ENCODE results near the gene C10orf90.

Gene C10orf90

DNA sequence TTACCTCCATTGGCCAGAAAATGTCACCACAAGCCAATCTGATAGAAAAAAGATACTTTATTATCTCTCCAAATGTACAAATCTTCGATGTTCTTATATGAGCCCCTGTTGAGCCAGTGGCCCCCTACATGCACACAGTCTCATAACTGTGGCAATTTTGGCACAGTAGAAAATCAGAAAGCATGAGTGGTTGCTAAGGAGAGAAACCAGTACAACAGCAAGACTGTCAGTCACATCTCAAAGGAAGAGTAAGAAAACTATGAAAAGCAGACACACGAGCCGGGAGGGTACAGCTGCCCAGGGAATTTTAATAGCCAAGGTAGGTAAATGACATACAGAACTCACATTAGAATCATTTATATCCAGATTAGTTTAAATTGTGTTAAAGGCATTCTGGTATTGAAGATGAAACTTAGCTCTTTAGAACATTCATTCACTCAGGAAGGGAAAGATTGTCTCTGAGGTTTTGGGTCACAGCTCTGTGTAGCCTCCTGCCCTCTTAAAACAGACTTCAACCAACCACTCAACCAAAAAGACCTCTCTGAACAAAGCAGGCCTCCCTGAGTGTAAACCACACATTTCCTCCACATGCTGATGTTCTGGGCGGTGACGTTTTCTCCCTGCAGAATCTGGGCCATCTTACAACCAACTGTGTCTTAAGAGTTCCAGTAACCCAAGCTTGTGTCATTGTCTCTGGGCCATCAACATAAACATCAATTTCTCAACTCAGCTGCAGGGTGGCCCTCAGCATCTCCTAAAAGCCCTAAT is 201.4 kb downstream of the C10orf90 start:
- Histone ChIP-seq H3K9me3 (ENCODE audit: control insufficient read depth, low read depth, low read length) (no peaks in the 10 kb centered on the region), H3K27me3 (ENCODE audit: control insufficient read depth, insufficient read depth, low read length) (no peaks in the 10 kb centered on the region), H3K36me3 (ENCODE audit: control insufficient read depth, low read depth, low read length) (no peaks in the 10 kb centered on the region), H3K4me3 (ENCODE audit: low read length) (no peak overlapping the region), H3K9ac (ENCODE audit: low read length) (no peak overlapping the region), H3K27ac (ENCODE audit: low read length) (no peak overlapping the region), H3K4me1 (ENCODE audit: control insufficient read depth, low read depth, low read length) (no peaks in the 10 kb centered on the region)

DNA sequence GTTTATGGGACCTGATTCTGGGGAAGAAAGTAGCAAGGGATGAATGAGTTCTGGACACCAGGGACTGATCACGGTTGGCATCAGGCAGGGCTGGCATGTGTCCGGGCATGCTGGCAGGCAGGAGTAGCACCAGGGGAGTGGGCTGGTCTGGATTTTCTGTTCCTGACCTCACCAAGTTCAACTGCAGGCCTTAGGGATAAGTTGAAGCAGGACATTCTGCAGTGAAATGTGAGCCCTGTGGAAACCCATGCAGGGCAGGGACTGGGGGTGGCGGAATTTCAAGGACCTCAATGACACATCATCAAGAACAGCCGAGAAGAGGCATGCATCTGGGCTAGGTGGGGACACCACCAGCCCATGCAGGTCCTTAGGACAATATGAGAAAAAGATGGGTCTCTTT is 202.0 kb downstream of the C10orf90 start:
- no peak overlapping the region for H3K4me3 ChIP-seq (ENCODE audit: low read length)
- H3K36me3 ChIP-seq (ENCODE audit: control insufficient read depth, low read depth, low read length), result no peaks in the 10 kb centered on the region
- H3K27me3 ChIP-seq (ENCODE audit: control insufficient read depth, insufficient read depth, low read length), result no peaks in the 10 kb centered on the region
- no peak overlapping the region for H3K27ac ChIP-seq (ENCODE audit: low read length)
- H3K4me1 ChIP-seq (ENCODE audit: control insufficient read depth, low read depth, low read length), result no peaks in the 10 kb centered on the region
- no peak overlapping the region for H3K9ac ChIP-seq (ENCODE audit: low read length)
- no peaks in the 10 kb centered on the region for H3K9me3 ChIP-seq (ENCODE audit: control insufficient read depth, low read depth, low read length)

DNA sequence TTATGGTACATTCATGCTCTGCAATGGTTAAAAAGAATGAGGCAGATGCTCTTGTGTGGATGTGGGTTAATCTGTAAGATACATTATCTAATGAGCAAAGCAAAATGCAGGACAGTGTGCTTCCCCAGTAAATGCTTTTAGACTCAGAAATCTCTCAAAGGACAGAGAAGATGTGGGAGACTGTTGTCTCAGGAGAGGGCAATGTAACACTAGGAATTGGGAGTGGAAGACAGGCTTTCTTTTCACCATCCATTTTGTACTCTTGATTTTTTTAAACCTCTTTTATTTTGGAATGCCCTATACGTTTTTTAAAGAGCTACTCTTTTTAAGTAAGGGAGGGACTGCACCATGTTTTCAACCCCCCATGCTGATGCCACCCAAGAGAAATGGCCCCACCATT is 204.7 kb downstream of the C10orf90 start:
- Histone ChIP-seq H3K27me3 (ENCODE audit: control insufficient read depth, insufficient read depth, low read length) (no peaks in the 10 kb centered on the region), H3K4me3 (ENCODE audit: low read length) (no peak overlapping the region), H3K9ac (ENCODE audit: low read length) (no peak overlapping the region), H3K36me3 (ENCODE audit: control insufficient read depth, low read depth, low read length) (no peaks in the 10 kb centered on the region), H3K4me1 (ENCODE audit: control insufficient read depth, low read depth, low read length) (no peaks in the 10 kb centered on the region), H3K27ac (ENCODE audit: low read length) (no peak overlapping the region), H3K9me3 (ENCODE audit: control insufficient read depth, low read depth, low read length) (no peaks in the 10 kb centered on the region)

DNA sequence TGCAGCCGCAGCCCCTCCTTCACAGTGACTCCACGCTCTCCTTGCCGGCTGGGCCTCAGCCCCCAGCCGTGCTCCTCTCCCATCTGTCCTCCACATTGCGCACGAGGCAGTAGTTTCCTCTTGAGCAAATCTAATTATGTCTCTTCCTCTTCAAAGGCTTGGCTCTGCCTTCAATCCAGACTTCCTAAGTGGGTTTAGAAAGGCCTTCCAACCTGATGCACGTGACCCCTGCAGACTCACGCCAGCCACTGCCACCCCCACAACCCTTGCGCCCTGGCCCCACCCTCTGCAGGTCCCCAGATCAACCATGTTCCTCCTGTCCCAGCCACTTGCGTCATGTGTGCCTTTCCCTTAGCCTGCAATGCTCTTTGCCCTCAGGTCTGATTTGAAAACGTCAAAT is 207.2 kb downstream of the C10orf90 start:
- no peaks in the 10 kb centered on the region for H3K9me3 ChIP-seq (ENCODE audit: control insufficient read depth, low read depth, low read length)

DNA sequence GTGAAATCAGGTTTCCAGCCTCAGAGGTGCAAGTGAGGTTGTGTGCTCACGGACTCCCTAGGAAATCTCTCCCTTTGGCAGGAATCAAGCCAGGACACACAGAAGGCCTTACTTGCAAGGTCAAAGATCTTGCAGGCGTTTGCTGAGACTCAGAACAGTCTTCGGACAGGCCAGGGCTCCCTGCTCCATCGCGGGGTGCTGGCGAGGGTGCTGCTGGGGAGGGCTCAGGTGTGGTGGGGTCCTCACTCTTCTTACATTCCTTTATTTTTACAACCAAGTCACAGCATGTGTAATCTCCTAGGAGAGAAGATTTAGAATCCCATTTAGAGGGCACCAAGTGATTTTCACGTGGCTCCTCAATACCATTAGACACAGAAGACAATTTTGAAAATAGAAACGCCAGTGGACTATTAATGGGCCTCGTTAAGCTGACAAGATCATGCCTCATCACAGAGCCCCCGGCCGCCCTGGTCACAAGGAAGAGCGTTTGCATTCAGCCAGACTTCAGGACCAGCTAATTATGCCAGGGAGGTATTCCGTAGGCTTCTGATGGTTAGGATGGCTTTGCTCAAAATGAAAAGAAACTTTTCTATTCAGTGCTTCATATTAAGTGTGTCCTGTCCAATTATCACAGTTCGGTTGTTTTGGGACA is 209.1 kb downstream of the C10orf90 start:
- Histone ChIP-seq H3K27ac (ENCODE audit: low read length) (no peak overlapping the region), H3K4me3 (ENCODE audit: low read length) (no peak overlapping the region), H3K4me1 (ENCODE audit: control insufficient read depth, low read depth, low read length) (no peaks in the 10 kb centered on the region), H3K27me3 (ENCODE audit: control insufficient read depth, insufficient read depth, low read length) (no peaks in the 10 kb centered on the region), H3K36me3 (ENCODE audit: control insufficient read depth, low read depth, low read length) (no peaks in the 10 kb centered on the region), H3K9ac (ENCODE audit: low read length) (no peak overlapping the region), H3K9me3 (ENCODE audit: control insufficient read depth, low read depth, low read length) (no peaks in the 10 kb centered on the region)

More for the DNA sequence above, 207.2 kb downstream of the C10orf90 start:
- H3K9ac ChIP-seq (ENCODE audit: low read length), result no peak overlapping the region
- no peak overlapping the region for H3K27ac ChIP-seq (ENCODE audit: low read length)
- no peak overlapping the region for H3K4me3 ChIP-seq (ENCODE audit: low read length)
- no peaks in the 10 kb centered on the region for H3K4me1 ChIP-seq (ENCODE audit: control insufficient read depth, low read depth, low read length)
- no peaks in the 10 kb centered on the region for H3K36me3 ChIP-seq (ENCODE audit: control insufficient read depth, low read depth, low read length)
- no peaks in the 10 kb centered on the region for H3K27me3 ChIP-seq (ENCODE audit: control insufficient read depth, insufficient read depth, low read length)

DNA sequence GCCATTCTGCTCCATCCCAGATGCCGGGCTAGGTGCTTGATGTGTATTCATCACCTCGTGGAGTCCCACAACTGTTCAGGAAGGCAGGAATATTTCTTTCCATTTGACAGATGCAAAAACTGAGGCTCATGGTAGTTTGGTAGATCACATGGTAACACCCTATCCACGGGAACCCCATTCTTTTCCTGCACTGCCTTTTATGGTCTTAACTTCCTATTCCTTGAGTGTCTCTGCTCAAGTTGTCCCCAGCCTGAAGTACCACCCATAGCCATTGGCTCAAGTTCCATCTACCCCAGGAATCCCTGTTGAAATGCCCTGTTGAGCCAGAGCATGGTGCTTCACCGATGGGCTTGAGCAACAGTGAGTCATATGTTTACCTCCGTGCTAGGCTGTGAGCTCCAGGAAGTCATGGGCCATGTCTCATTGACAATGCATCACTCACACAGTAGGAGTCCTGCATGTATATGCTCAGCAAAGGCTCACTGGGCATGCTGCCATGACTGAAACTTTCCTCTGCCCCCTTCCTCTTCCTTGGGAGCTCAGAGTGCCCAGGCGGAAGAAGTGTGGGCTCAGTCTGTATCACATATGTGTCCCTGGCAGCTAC is 210.5 kb downstream of the C10orf90 start:
- Histone ChIP-seq H3K9ac (ENCODE audit: low read length) (no peak overlapping the region), H3K9me3 (ENCODE audit: control insufficient read depth, low read depth, low read length) (no peaks in the 10 kb centered on the region), H3K4me1 (ENCODE audit: control insufficient read depth, low read depth, low read length) (no peaks in the 10 kb centered on the region), H3K4me3 (ENCODE audit: low read length) (no peak overlapping the region), H3K27ac (ENCODE audit: low read length) (no peak overlapping the region), H3K27me3 (ENCODE audit: control insufficient read depth, insufficient read depth, low read length) (no peaks in the 10 kb centered on the region), H3K36me3 (ENCODE audit: control insufficient read depth, low read depth, low read length) (no peaks in the 10 kb centered on the region)

DNA sequence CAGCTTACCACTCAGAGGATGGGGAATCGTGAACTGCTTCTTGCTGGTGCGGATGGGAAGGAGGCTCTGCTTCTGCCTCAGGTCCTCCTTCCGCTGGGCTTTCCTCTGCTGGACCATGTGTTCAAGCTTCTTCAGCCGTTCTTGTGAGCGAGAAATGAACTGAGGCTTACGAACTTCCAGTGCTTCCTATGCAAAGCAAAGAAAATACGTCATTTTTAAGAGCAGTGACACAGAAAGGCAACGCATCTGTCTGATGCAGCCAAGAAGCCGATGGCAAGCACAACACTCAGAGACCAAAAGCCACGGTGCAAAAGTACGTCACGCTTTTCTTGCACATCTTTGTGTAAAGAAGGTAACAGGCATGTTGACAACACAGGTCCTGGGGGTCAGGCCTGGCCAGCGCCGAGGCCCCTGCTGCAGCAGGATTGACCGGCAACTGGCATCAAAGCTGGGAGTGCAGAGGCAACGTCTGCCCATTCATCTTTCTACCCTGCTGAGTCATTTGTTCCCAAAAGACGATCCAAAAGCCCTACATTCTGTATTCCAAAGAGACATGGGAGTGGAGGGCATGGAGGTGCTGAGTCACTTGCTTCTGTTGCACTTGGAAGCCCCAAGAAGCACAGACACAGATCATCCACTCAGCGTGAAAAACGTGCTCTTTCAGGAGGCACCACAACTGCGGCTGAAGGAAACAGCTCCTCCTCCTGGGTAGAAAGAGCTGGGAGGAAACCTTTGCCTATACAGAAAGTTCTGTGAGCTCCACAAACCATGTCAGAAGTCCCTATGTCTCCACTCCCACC is 211.3 kb downstream of the C10orf90 start:
- H3K36me3 ChIP-seq (ENCODE audit: control insufficient read depth, low read depth, low read length), result no peaks in the 10 kb centered on the region
- no peaks in the 10 kb centered on the region for H3K27me3 ChIP-seq (ENCODE audit: control insufficient read depth, insufficient read depth, low read length)
- no peaks in the 10 kb centered on the region for H3K9me3 ChIP-seq (ENCODE audit: control insufficient read depth, low read depth, low read length)
- no peak overlapping the region for H3K4me3 ChIP-seq (ENCODE audit: low read length)
- no peak overlapping the region for H3K27ac ChIP-seq (ENCODE audit: low read length)
- H3K9ac ChIP-seq (ENCODE audit: low read length), result no peak overlapping the region
- no peaks in the 10 kb centered on the region for H3K4me1 ChIP-seq (ENCODE audit: control insufficient read depth, low read depth, low read length)

DNA sequence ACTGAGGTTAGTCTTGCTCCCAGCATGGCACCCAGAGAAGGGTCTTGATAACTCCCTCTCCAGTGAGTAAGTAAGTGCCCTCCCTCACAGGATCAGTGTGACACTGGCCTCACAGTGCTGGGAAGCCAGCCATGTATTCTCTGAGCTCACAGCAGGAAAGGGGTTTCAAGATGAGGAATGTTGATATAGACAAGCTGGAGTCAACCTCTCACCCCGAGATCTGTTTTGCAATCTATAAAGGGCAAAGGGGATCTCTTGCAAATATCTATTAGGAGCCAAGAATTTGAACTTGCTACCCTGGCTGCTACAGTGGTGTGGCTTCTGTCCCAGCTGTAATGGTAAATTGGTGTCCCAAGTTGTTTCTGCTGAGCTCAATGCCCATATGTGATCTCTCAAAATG is 212.0 kb downstream of the C10orf90 start:
- Histone ChIP-seq H3K27ac (ENCODE audit: low read length) (no peak overlapping the region), H3K4me3 (ENCODE audit: low read length) (no peak overlapping the region), H3K4me1 (ENCODE audit: control insufficient read depth, low read depth, low read length) (no peaks in the 10 kb centered on the region), H3K27me3 (ENCODE audit: control insufficient read depth, insufficient read depth, low read length) (no peaks in the 10 kb centered on the region), H3K9me3 (ENCODE audit: control insufficient read depth, low read depth, low read length) (no peaks in the 10 kb centered on the region), H3K36me3 (ENCODE audit: control insufficient read depth, low read depth, low read length) (no peaks in the 10 kb centered on the region), H3K9ac (ENCODE audit: low read length) (no peak overlapping the region)

DNA sequence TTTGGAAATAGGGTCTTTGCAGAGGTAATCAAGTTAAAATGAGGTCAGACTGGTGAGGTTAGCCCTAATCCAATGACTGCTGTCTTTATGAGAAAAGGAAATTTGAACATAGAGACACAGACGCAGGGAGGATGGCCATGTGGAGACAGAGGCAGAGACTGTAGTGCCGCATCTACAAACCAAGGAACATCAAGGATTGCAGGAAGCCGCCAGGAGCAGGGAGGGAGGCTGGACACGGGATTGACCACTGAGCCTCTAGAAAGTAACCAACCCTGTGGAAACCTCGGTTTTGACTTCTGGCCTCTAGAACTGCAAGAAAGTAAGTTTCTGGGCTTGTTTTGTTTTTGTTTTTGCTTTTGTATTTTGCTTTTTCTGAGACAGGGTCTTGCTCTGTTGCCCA is 213.9 kb downstream of the C10orf90 start:
- Histone ChIP-seq H3K9ac (ENCODE audit: low read length) (no peak overlapping the region), H3K27ac (ENCODE audit: low read length) (no peak overlapping the region), H3K4me1 (ENCODE audit: control insufficient read depth, low read depth, low read length) (no peaks in the 10 kb centered on the region), H3K9me3 (ENCODE audit: control insufficient read depth, low read depth, low read length) (no peaks in the 10 kb centered on the region), H3K36me3 (ENCODE audit: control insufficient read depth, low read depth, low read length) (no peaks in the 10 kb centered on the region), H3K4me3 (ENCODE audit: low read length) (no peak overlapping the region), H3K27me3 (ENCODE audit: control insufficient read depth, insufficient read depth, low read length) (no peaks in the 10 kb centered on the region)

DNA sequence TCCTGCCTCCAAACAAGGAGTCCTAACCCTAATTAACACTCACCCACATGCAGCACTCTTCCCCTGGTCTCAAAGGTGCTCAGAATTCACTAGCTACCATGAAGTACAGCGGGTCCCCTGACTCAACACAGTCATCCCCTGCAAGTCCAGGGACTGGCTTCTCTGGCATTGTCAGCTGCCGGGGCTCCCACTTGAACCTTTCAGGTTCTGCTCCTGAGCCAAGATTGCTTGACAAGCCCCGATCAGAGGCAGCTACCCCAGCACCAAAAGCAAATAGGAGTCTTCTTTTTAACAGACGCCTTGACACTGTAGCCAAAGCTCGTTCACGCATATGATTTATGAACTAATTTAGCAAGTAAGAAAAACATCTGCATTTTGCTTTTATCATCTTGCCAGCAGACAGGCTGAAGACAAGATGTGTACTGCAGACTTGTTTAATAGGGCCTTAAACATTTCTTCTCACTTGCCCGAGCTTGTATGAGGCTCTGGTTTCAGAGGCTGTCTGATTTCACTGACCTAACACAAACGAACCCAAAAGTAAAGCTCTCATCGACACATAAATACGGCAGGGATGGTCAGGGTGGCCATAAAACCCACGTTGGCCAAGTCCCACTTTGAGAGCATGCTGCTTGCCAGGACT is 214.6 kb downstream of the C10orf90 start:
- Histone ChIP-seq H3K4me3 (ENCODE audit: low read length) (no peak overlapping the region), H3K36me3 (ENCODE audit: control insufficient read depth, low read depth, low read length) (no peaks in the 10 kb centered on the region), H3K27ac (ENCODE audit: low read length) (no peak overlapping the region), H3K9ac (ENCODE audit: low read length) (no peak overlapping the region), H3K9me3 (ENCODE audit: control insufficient read depth, low read depth, low read length) (no peaks in the 10 kb centered on the region), H3K27me3 (ENCODE audit: control insufficient read depth, insufficient read depth, low read length) (no peaks in the 10 kb centered on the region), H3K4me1 (ENCODE audit: control insufficient read depth, low read depth, low read length) (no peaks in the 10 kb centered on the region)

Data from iPS-18a (cell line).